OCI-LY1 (cell line): ENCODE data around the gene CAMTA1.

Experiments
- H2AFZ ChIP-seq: fragments of 200-600 bp; sonication (generic), shearing (Covaris generic); 2 replicates; pipeline ENCODE4 v1.6.0; 2014; ENCODE audit warnings: antibody characterized with exemption, mild to moderate bottlenecking, low read length
- H3F3A ChIP-seq: fragments of 200-600 bp; sonication (generic), shearing (Covaris generic); 2 replicates; pipeline ENCODE4 v1.6.0; 2014; ENCODE audit warnings: mild to moderate bottlenecking, antibody characterized with exemption, low read length, moderate library complexity; ENCODE audit not compliant: insufficient read depth
- H3K27ac ChIP-seq: fragments of 200-600 bp; sonication (generic); 2 replicates; pipeline ENCODE4 v1.5.1; 2014; ENCODE audit warnings: low read length, mixed run types, mild to moderate bottlenecking, low read depth; ENCODE audit not compliant: poor library complexity, severe bottlenecking
- H3K27me3 ChIP-seq: fragments of 200-600 bp; sonication (generic); 2 replicates; pipeline ENCODE4 v1.6.0; 2014; ENCODE audit warnings: antibody characterized with exemption, mild to moderate bottlenecking, low read length, moderate library complexity; ENCODE audit not compliant: insufficient read depth
- H3K36me3 ChIP-seq: fragments of 200-600 bp; sonication (generic); 2 replicates; pipeline ENCODE4 v1.6.1; 2014; ENCODE audit warnings: mild to moderate bottlenecking, antibody characterized with exemption, low read length, moderate library complexity, mixed read lengths; ENCODE audit not compliant: insufficient read depth
- H3K4me1 ChIP-seq: fragments of 200-600 bp; sonication (generic); 2 replicates; pipeline ENCODE4 v1.5.1; 2014; ENCODE audit warnings: mild to moderate bottlenecking, low read length, moderate library complexity; ENCODE audit not compliant: insufficient read depth, severe bottlenecking
- H3K4me2 ChIP-seq: fragments of 200-600 bp; sonication (generic), shearing (Covaris generic); 2 replicates; pipeline ENCODE4 v1.6.1; 2014; ENCODE audit warnings: low read length
- H3K4me3 ChIP-seq: fragments of 200-600 bp; sonication (generic); 2 replicates; pipeline ENCODE4 v1.5.1; 2014; ENCODE audit warnings: low read length, low read depth, mild to moderate bottlenecking, mixed read lengths; ENCODE audit not compliant: poor library complexity, severe bottlenecking
- H3K79me2 ChIP-seq: fragments of 200-600 bp; shearing (Covaris generic); 2 replicates; pipeline ENCODE4 v1.6.1; 2016; ENCODE audit warnings: mixed run types, low read length, mixed read lengths; ENCODE audit not compliant: insufficient read depth
- H3K9ac ChIP-seq: fragments of 200-600 bp; sonication (generic), shearing (Covaris generic); 2 replicates; pipeline ENCODE4 v1.6.1; 2014; ENCODE audit warnings: mild to moderate bottlenecking, low read length, mixed read lengths
- H3K9me2 ChIP-seq: fragments of 200-600 bp; sonication (generic), shearing (Covaris generic); 2 replicates; pipeline ENCODE4 v1.6.1; 2014; ENCODE audit warnings: low read depth, mild to moderate bottlenecking, low read length, mixed read lengths
- H3K9me3 ChIP-seq: fragments of 200-600 bp; shearing (Covaris generic); 2 replicates; pipeline ENCODE4 v1.6.1; 2014; ENCODE audit warnings: low read length, mixed read lengths
- H4K20me1 ChIP-seq: fragments of 200-600 bp; sonication (generic), shearing (Covaris generic); 2 replicates; pipeline ENCODE4 v1.6.0; 2016; ENCODE audit warnings: mild to moderate bottlenecking, low read length; ENCODE audit not compliant: insufficient read depth
- EZH2 ChIP-seq: fragments of 200-600 bp; sonication (generic), shearing (Covaris generic); IDR thresholded peaks from 2 replicates; pipeline ENCODE4 v1.8.0; 2017; ENCODE audit warnings: borderline replicate concordance, mixed run types, mild to moderate bottlenecking, antibody characterized with exemption, low read length, moderate library complexity, mixed read lengths
- TF ChIP-seq, protein P1 (sequence below): fragments of 200-600 bp; sonication (generic), shearing (Covaris generic); IDR thresholded peaks from 2 replicates; pipeline ENCODE4 v1.5.1; 2017; ENCODE audit warnings: mild to moderate bottlenecking, antibody characterized with exemption, low read length, moderate library complexity, mixed read lengths

The CAMTA1 gene

GRCh38 chr1:7346070-7346596 lies 560.9 kb downstream of the CAMTA1 start:
- H3K36me3 ChIP-seq, result no peaks in the 10 kb centered on the region
- H3K27ac ChIP-seq, result no peak overlapping the region
- no peak overlapping the region for H3K9ac ChIP-seq
- H3K27me3 ChIP-seq, result peaks cover 7% of the 10 kb centered on the region; the same call in 1 of the 2 replicates
- H4K20me1 ChIP-seq, result no peaks in the 10 kb centered on the region
- TF ChIP-seq, protein P1, sequence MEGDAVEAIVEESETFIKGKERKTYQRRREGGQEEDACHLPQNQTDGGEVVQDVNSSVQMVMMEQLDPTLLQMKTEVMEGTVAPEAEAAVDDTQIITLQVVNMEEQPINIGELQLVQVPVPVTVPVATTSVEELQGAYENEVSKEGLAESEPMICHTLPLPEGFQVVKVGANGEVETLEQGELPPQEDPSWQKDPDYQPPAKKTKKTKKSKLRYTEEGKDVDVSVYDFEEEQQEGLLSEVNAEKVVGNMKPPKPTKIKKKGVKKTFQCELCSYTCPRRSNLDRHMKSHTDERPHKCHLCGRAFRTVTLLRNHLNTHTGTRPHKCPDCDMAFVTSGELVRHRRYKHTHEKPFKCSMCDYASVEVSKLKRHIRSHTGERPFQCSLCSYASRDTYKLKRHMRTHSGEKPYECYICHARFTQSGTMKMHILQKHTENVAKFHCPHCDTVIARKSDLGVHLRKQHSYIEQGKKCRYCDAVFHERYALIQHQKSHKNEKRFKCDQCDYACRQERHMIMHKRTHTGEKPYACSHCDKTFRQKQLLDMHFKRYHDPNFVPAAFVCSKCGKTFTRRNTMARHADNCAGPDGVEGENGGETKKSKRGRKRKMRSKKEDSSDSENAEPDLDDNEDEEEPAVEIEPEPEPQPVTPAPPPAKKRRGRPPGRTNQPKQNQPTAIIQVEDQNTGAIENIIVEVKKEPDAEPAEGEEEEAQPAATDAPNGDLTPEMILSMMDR, result no peak
- TF ChIP-seq EZH2, result no peak
- H3F3A ChIP-seq, result no peaks in the 10 kb centered on the region
- H3K9me3 ChIP-seq, result no peaks in the 10 kb centered on the region
- H3K9me2 ChIP-seq, result no peaks in the 10 kb centered on the region
- H3K79me2 ChIP-seq, result no peaks in the 10 kb centered on the region
- no peak overlapping the region for H2AFZ ChIP-seq
- H3K4me3 ChIP-seq, result no peak overlapping the region
- H3K4me1 ChIP-seq, result no peaks in the 10 kb centered on the region
- H3K4me2 ChIP-seq, result no peak overlapping the region

GRCh38 chr1:7346600-7347570 lies 561.6 kb downstream of the CAMTA1 start:
- TF ChIP-seq, protein P1, result no peak
- TF ChIP-seq EZH2, result no peak
- Histone ChIP-seq H3K9me3 (no peaks in the 10 kb centered on the region), H3K9me2 (no peaks in the 10 kb centered on the region), H3F3A (no peaks in the 10 kb centered on the region), H3K27me3 (peaks cover 7% of the 10 kb centered on the region; the same call in 1 of the 2 replicates), H4K20me1 (no peaks in the 10 kb centered on the region), H3K79me2 (no peaks in the 10 kb centered on the region), H2AFZ (no peak overlapping the region), H3K4me2 (no peak overlapping the region), H3K4me1 (no peaks in the 10 kb centered on the region), H3K36me3 (no peaks in the 10 kb centered on the region), H3K4me3 (no peak overlapping the region), H3K9ac (no peak overlapping the region), H3K27ac (no peak overlapping the region)

DNA sequence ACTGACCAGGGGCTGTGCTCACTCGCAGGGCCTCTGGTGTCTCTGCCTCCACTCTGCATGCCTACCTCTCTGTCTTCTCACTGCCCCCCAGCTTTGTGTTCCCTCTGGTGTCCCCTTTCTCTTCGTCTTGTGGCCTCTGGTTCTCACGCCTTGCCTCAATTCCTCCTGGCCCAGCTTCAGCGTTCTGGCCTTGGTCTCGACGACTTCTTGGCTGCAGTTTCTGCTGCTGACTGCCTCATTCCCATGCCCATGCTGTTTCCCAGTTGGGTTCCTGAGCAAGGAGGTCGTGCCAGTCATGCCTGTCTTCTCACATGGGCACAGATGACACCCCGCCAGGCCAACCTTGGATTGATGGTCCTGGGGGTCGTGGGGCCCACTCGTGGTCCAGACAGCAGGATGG lies 562.8 kb downstream of the CAMTA1 start:
- no peak overlapping the region for H3K4me3 ChIP-seq
- no peak overlapping the region for H3K9ac ChIP-seq
- H3K36me3 ChIP-seq, result no peaks in the 10 kb centered on the region
- no peaks in the 10 kb centered on the region for H4K20me1 ChIP-seq
- no peaks in the 10 kb centered on the region for H3K4me1 ChIP-seq
- H3K27ac ChIP-seq, result no peak overlapping the region
- H3K79me2 ChIP-seq, result no peaks in the 10 kb centered on the region
- no peak overlapping the region for H3K4me2 ChIP-seq
- TF ChIP-seq EZH2, result no peak
- TF ChIP-seq, protein P1, result no peak
- H3F3A ChIP-seq, result no peaks in the 10 kb centered on the region
- no peaks in the 10 kb centered on the region for H3K9me2 ChIP-seq
- peaks cover 3% of the 10 kb centered on the region; the same call in 1 of the 2 replicates for H3K27me3 ChIP-seq
- no peaks in the 10 kb centered on the region for H3K9me3 ChIP-seq
- no peak overlapping the region for H2AFZ ChIP-seq
